Stimulated activated naive CD8-positive, alpha-beta T cell treated with anti-CD3 and anti-CD28 coated beads, Interleukin-15, Interleukin-2, amounts not matched to agents 100 ng/mL and 50 ng/mL, for 24 hours (primary cell): Measurements from ENCODE around the gene LRMDA.

Source experiments
- H3K27ac Mint-ChIP-seq: one replicate; pipeline ENCODE4 v1.8.0; 2021; ENCODE audit warnings: mild to moderate bottlenecking, mixed read lengths
- H3K27me3 Mint-ChIP-seq: one replicate; pipeline ENCODE4 v1.8.0; 2021; ENCODE audit warnings: mixed read lengths
- H3K36me3 Mint-ChIP-seq: one replicate; pipeline ENCODE4 v1.8.0; 2021; ENCODE audit warnings: low read depth, mixed read lengths
- H3K4me1 Mint-ChIP-seq: one replicate; pipeline ENCODE4 v1.8.0; 2021; ENCODE audit warnings: low read depth, mixed read lengths
- H3K4me3 Mint-ChIP-seq: one replicate; pipeline ENCODE4 v1.8.0; 2021; ENCODE audit warnings: mild to moderate bottlenecking, mixed read lengths
- H3K9me3 Mint-ChIP-seq: one replicate; pipeline ENCODE4 v1.8.0; 2021; ENCODE audit warnings: mixed read lengths

Gene LRMDA

DNA sequence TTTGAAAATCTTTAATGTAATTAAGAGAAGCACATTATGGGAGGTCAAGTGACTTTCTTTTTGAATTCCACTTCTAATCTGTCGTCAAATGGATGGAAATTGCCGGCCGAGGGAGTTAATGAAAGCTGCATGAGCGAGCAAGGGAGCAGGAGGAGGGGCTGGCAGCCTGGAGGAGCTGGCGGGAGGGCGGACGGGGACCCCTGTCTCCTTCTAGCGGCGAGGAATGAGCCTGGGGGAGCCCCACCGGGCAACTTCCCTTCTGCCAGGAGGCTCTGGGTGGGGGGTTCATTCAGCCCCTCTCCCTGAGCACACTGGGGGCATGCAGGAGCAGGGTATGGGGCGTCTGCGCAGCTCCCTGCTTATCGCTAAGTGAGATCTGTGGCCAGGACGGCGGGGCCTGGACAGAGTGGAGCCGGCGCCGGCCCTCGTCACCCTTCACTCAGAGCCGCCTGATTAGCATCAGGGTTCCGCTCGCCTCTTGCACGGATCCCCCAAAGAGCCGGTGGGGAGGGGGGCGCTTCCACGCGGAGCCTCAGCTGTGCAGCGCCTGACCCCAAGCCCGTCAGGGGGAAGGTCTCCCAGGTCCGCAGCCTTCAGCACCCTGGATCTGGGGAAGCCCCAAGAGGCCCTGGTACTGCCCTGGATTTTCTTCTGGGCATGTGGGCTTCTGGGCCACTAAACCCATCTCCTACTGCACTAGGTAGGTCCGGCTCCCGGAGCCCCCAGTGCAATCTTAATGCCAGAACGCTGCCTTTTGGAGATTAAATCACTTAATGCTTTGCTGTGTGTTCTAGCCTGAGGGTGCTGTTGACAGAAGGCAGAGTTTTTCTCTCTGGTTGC is 680.8 kb downstream of the LRMDA start:
- no peak overlapping the region for H3K27ac Mint-ChIP-seq

DNA sequence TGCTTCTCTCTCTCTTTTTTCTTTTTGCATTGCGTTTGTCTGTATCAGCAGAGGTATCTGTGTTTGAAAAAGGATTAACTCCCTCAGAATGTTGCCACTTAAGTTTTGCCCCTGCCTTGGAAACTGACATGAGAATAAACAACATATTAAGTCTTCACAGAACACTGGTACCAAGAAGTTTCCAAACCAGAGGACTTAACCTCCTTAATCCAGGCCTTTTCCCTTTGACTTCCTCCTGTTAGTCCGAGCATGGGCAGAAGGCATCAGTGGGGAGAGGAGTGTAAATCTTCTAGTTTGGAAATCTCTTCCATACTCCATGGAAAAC is 681.4 kb downstream of the LRMDA start:
- Mint-ChIP-seq H3K9me3 (peaks cover 7% of the 10 kb centered on the region), H3K4me3 (no peak overlapping the region), H3K27ac (no peak overlapping the region), H3K4me1 (no peaks in the 10 kb centered on the region), H3K27me3 (no peaks in the 10 kb centered on the region), H3K36me3 (no peaks in the 10 kb centered on the region)

More for the DNA sequence above, 680.8 kb downstream of the LRMDA start:
- H3K4me3 Mint-ChIP-seq, result no peak overlapping the region
- no peaks in the 10 kb centered on the region for H3K36me3 Mint-ChIP-seq
- no peaks in the 10 kb centered on the region for H3K27me3 Mint-ChIP-seq
- no peaks in the 10 kb centered on the region for H3K4me1 Mint-ChIP-seq
- peaks cover 7% of the 10 kb centered on the region for H3K9me3 Mint-ChIP-seq

DNA sequence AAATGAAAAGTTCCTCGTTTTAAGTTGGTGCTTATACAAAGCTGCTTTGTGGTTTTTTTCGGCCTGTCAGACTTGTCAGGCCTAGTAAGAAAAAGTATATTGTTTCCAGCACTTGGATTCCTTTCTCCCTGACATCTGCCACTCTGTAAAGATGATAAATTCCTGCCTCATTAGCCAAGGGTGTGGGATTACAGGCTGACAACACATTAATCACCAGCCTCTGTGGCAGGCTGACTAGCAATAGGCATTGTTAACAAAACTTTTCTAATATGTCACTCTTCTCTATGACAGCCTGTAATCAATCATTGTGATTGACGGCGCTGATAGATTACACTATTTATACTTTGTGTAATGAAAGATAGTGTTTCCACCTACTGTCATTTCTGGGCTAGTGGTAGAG is 682.5 kb downstream of the LRMDA start:
- Mint-ChIP-seq H3K27ac (no peak overlapping the region), H3K27me3 (no peaks in the 10 kb centered on the region), H3K4me3 (no peak overlapping the region), H3K9me3 (peaks cover 7% of the 10 kb centered on the region), H3K36me3 (no peaks in the 10 kb centered on the region), H3K4me1 (no peaks in the 10 kb centered on the region)

DNA sequence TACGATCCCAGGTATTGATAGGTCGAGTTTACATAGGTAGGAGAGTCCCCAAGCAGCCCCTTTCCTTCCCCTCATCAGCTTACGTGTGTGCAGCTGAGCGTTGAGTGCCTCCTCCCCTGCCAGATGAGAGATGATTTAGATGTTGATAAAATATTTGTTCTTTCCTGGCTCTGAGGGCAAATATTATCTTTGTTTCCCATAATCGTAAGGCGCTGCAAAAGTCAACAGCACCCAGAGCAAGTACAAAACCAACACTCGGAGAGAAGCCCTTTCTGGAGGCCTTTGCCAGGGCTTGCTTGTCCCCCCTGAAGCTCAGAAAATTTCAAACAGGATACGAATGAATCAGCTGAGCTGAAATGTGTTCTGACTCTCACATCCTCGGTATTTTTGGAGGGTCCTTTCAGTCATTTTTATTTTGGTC is 683.2 kb downstream of the LRMDA start:
- Mint-ChIP-seq H3K27ac (no peak overlapping the region), H3K9me3 (peaks cover 7% of the 10 kb centered on the region), H3K36me3 (no peaks in the 10 kb centered on the region), H3K27me3 (no peaks in the 10 kb centered on the region), H3K4me1 (no peaks in the 10 kb centered on the region), H3K4me3 (no peak overlapping the region)

DNA sequence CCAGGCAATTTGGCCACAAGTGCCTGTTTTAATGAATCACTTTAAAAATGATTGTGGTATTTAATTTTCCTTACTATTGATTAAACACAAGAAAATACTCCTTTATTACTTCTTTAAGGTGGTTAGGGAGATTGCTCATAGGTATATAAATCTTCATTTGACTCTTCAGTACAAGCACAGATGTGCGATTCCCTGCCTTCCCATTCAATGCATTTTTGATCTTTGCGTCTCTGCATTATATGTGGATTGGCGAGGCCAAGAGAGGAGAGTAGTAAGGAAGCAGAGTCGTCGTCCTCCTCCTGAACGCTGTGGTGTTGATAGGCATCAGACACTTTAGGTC is 683.7 kb downstream of the LRMDA start:
- peaks cover 7% of the 10 kb centered on the region for H3K9me3 Mint-ChIP-seq
- no peaks in the 10 kb centered on the region for H3K36me3 Mint-ChIP-seq
- H3K27me3 Mint-ChIP-seq, result no peaks in the 10 kb centered on the region
- H3K4me1 Mint-ChIP-seq, result no peaks in the 10 kb centered on the region
- H3K27ac Mint-ChIP-seq, result no peak overlapping the region
- H3K4me3 Mint-ChIP-seq, result no peak overlapping the region

DNA sequence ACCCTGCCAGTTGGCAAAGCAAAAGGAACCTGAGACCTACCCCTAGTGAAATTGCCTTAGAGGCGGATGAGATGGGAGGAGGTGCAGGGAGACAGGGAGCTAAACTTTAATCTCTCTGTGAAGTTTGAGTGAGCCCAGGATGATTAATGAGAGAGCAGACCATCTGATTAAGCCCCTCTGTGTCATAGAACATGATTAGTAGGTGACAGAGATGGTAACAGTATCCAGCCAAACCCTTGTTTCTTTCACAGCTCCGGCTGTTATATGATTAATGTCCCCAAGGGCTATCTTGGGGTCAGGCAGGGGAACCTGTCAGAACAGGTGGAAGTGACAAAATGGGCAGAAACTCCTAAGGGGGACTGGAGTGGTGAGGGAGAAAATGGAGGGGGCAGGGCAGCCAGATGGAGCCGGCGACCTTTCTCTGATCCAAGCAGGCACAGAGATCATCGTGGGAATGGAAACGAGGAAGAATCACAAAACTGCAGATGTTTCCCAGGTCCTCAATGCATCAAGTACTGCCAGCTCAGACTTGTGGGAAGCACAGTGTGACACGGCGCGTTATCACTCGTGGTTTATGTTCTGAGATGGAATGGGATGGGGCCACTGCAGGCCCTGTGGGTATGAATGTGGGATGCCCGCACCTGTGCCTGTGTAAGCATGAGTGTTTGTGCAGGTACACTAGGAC is 684.2 kb downstream of the LRMDA start:
- Mint-ChIP-seq H3K27me3 (no peaks in the 10 kb centered on the region), H3K36me3 (no peaks in the 10 kb centered on the region), H3K9me3 (peaks cover 9% of the 10 kb centered on the region), H3K4me1 (no peaks in the 10 kb centered on the region), H3K27ac (no peak overlapping the region), H3K4me3 (no peak overlapping the region)

DNA sequence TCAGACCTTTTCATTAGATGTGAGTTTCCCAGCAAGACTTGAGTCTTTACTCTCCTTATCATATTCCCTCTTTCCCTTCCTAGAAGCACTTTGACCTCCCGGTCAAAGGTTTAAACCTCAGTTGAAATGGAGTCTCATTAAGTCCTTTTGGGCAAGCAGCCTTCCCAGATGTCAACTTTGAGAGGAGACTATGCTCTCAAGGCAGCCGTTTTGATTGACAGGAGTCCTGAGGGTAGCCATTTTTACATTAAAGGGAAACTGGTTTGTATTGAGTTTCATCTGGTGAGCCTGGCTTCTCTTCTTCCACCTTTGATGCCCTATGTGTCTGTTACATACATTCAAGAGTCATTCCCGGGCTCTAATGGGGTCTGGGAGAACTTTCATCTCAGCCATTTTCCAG is 685.1 kb downstream of the LRMDA start:
- no peaks in the 10 kb centered on the region for H3K4me1 Mint-ChIP-seq
- H3K4me3 Mint-ChIP-seq, result no peak overlapping the region
- H3K27me3 Mint-ChIP-seq, result no peaks in the 10 kb centered on the region
- no peaks in the 10 kb centered on the region for H3K36me3 Mint-ChIP-seq
- peaks cover 3% of the 10 kb centered on the region for H3K9me3 Mint-ChIP-seq
- H3K27ac Mint-ChIP-seq, result no peak overlapping the region

DNA sequence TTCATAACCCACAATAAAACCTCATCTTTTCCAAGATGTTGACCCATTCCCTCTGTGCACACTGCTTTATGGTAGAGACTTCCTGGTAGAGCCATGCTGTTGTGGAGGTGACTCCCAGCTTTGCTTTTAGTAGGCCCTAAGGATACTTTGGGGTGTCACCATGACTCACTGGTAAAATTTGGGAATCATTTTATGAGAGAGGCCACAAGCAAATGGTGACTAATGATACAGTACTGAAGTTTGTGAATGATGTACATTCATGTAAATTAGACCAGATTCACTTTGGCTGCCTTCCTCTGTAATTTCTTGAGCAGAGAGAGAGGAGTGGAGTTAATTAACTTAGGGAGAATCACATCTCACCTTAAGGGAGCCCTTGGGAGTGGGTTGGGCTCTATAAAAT is 686.5 kb downstream of the LRMDA start:
- no peaks in the 10 kb centered on the region for H3K27me3 Mint-ChIP-seq
- no peak overlapping the region for H3K4me3 Mint-ChIP-seq
- H3K4me1 Mint-ChIP-seq, result no peaks in the 10 kb centered on the region
- H3K27ac Mint-ChIP-seq, result no peak overlapping the region
- H3K9me3 Mint-ChIP-seq, result peaks cover 3% of the 10 kb centered on the region
- no peaks in the 10 kb centered on the region for H3K36me3 Mint-ChIP-seq

DNA sequence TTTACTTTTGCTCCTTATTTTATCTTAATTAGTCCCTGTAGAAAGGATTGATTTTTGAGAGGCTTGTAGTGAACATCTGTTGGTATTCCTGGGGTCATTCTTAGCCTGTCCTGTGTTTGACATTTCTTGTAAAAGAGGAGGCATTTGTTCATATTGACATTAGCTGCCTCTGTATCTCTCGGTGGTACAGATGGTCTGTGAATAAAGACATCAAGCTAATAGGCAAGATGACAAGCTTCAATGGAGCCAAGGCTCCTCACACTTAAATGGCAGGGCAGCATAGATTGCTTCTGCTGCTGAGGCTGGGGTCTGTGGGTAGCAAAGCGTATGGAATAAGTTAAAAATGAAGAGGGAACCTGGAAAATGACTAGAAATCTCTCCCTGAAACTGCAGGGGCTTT is 687.6 kb downstream of the LRMDA start:
- Mint-ChIP-seq H3K27me3 (no peaks in the 10 kb centered on the region), H3K36me3 (no peaks in the 10 kb centered on the region), H3K9me3 (peaks cover 3% of the 10 kb centered on the region), H3K4me3 (no peak overlapping the region), H3K4me1 (no peaks in the 10 kb centered on the region), H3K27ac (no peak overlapping the region)

DNA sequence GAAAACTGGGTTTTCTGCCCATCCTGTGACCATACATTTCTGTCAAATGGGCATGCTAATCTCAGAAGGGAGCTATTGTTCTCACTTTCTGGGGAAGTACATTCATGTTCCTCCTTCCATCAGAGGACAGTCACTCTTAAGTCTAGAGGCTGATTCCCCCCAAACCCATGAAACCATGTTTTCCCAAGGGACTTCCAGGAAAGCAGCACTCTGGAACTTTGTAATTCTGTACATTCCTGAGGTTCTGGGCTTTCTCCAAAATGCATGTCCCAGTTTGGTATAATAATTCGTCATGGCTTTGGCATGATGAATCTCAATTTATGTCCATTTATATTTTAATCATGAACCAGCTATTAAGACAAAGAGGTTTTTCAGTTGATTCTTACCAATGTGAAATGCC is 688.1 kb downstream of the LRMDA start:
- Mint-ChIP-seq H3K4me1 (no peaks in the 10 kb centered on the region), H3K27ac (no peak overlapping the region), H3K9me3 (peaks cover 3% of the 10 kb centered on the region), H3K36me3 (no peaks in the 10 kb centered on the region), H3K27me3 (no peaks in the 10 kb centered on the region), H3K4me3 (no peak overlapping the region)

DNA sequence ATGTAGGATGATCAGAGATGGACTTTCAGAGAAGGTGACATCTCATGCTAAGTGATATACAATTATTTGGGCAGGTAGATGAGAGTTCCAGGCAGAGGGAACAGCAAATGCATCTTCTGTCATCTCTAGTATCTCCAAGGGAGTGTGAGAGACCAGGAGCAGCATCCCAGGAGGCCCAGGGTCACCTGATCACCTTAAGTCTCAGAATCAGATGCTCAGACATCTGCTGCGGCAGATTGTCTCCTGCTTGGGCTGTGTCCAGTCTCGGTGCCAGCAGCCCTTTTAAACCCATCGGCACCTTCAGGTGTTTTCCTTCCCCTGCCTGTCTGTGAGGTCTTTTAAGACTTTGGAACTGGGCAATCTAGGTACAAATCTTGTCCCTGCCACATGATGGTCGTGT is 690.6 kb downstream of the LRMDA start:
- no peak overlapping the region for H3K27ac Mint-ChIP-seq
- no peaks in the 10 kb centered on the region for H3K27me3 Mint-ChIP-seq
- peaks cover 3% of the 10 kb centered on the region for H3K9me3 Mint-ChIP-seq
- no peaks in the 10 kb centered on the region for H3K4me1 Mint-ChIP-seq
- no peaks in the 10 kb centered on the region for H3K36me3 Mint-ChIP-seq
- no peak overlapping the region for H3K4me3 Mint-ChIP-seq

DNA sequence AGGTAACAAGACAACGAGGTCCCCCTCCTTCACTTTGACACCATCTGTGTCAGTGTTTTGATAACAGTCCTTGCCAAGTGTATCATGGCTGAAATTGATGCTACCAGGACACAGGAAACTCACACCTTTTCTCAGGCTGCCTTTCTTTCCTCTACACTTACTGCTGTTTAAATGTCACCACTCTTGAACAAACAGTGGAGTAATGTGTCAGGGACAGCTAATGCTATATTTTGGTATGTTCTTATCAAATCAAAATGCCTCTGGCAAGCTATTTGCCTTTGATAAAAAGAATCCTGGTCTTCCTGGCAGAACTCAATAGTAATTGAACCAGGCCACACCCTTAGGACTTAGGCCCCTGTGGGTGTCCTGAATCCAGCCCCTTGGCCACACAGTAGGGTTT is 692.9 kb downstream of the LRMDA start:
- H3K4me1 Mint-ChIP-seq, result no peaks in the 10 kb centered on the region
- no peaks in the 10 kb centered on the region for H3K27me3 Mint-ChIP-seq
- peaks cover 3% of the 10 kb centered on the region for H3K9me3 Mint-ChIP-seq
- H3K27ac Mint-ChIP-seq, result no peak overlapping the region
- no peaks in the 10 kb centered on the region for H3K36me3 Mint-ChIP-seq
- H3K4me3 Mint-ChIP-seq, result no peak overlapping the region

DNA sequence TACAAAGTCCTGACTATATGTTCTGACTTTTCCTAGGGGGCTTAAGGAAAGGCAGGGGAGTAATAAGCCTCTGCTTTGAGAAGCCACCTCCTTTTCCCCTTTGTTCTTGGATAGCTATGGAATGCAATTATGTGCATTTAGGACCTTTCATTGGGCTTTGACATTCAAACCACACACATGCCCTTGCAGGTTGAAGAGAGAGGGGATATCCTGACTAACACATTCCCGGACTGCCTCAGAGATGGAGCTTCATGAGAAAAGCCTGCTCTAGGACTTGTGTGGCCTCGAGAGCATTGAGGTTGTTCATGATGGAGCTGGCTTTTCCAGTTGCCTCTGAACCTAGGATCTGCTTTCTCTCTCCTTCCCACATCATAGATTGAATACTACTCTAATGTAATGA is 694.5 kb downstream of the LRMDA start:
- H3K27ac Mint-ChIP-seq, result no peak overlapping the region
- H3K4me3 Mint-ChIP-seq, result no peak overlapping the region
- no peaks in the 10 kb centered on the region for H3K27me3 Mint-ChIP-seq
- H3K9me3 Mint-ChIP-seq, result no peaks in the 10 kb centered on the region
- no peaks in the 10 kb centered on the region for H3K36me3 Mint-ChIP-seq
- H3K4me1 Mint-ChIP-seq, result no peaks in the 10 kb centered on the region

DNA sequence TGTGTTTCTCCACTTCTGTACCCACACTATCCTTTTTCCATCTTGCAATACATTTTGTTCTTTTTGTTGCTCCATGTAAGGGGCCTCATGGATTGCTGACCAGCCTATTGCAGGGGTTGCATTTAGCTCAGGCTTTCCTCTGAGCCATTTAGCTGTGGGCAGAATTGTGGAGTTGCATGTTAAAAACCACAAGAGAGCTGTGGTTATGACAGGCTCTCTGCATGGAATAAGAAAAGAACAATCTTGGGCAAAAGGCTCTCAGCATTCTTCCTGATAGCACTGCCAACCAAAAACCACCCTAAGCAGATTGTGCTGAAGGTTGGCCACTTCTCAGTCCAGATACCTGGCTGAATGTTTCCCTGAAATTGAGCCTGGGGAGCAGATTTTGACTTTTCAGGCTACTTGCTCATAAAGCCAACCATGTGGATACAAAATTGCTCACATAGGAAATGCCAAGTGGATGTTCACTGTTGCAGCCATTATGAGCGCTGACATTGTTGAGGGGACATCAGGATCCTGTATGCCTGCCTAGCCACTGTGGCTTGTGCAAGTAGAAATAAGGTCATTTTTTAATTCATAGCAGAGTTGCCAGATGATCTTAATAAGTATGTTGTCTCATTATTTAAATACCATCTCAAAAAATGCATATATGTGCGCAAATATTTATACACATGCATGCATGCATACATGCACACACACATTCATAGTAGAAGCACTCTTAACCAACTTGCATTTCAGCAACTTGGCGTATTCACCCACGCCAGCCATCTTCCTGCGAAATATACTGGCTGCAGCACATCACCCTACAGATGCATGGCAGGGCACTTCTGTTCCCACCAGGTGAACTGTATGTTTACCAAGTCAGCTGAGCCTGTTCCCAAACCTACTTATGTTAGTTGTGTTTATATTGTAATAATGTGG is 695.4 kb downstream of the LRMDA start:
- no peak overlapping the region for H3K27ac Mint-ChIP-seq
- H3K4me3 Mint-ChIP-seq, result no peak overlapping the region
- no peaks in the 10 kb centered on the region for H3K4me1 Mint-ChIP-seq
- H3K36me3 Mint-ChIP-seq, result no peaks in the 10 kb centered on the region
- no peaks in the 10 kb centered on the region for H3K9me3 Mint-ChIP-seq
- H3K27me3 Mint-ChIP-seq, result no peaks in the 10 kb centered on the region

DNA sequence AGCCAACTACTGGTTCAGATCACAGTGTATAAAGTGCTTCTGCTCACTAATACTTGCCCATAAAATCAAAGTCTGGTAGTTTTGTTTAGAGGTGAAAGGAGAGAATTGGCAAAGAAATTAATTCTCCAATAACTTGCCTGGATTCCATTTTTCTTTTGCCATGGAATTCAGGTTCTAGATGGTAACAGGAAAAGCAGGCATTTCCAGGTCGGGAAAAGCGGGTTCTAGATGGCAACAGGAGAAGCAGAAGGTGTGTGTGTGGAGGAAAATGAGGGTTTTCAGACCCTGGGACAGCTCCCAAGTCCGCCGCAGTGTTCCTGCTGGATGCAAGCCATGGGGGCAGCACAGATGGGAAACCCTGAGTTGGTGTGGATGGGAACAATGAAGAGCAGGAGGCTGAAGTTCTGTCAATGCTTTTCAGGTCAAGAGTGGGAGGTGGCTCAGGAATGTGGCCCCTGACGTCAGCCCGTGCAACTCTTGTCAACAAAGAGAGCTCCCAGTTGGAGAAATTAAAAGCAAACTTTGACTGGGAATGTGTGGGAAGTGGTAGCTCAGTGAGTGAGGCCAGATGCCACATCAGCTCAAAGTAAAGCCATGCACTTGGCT is 696.7 kb downstream of the LRMDA start:
- Mint-ChIP-seq H3K27me3 (no peaks in the 10 kb centered on the region), H3K36me3 (no peaks in the 10 kb centered on the region), H3K4me3 (no peak overlapping the region), H3K9me3 (no peaks in the 10 kb centered on the region), H3K27ac (no peak overlapping the region), H3K4me1 (no peaks in the 10 kb centered on the region)
